ENCODE data around the gene RBMS1. TPM values are rescaled to one million over a fixed set of nuclear protein-coding genes. Genes with fewer than 3 reads are reported as not detected.

RBMS1 gene
- total RNA-seq, 5 donors from 2014 or later (not counting 1 experiment from before 2014, with no cell fraction given): 94.2 to 137 (median 105) TPM

- no peak overlapping the region for H3K27ac ChIP-seq (ENCODE audit: low read length)
- peaks cover 47 to 48% of the 10 kb centered on the region in 2 experiments for H3K4me1 ChIP-seq (ENCODE audit: control insufficient read depth in 1 of 2, extremely low read depth in 1 of 2, insufficient read depth in 2 of 2, low read length in 2 of 2)
- H3K4me3 ChIP-seq (ENCODE audit: control insufficient read depth in 1 of 2, extremely low read depth in 1 of 2, low read length in 1 of 2): no peak overlapping the region
- H3K9me3 Mint-ChIP-seq: no peaks in the 10 kb centered on the region
- H3K4me1 Mint-ChIP-seq: peaks cover 91 to 96% (median 93%) of the 10 kb centered on the region in 3 donors
- ChIA-PET POLR2A (interaction anchor here (0.5 to 0.7 kb wide), 2 partner anchors 15 to 18 kb away, joined by 3 to 4 read pairs; no protein-coding TSS in a partner anchor), CTCF (interaction anchor here (0.6 to 1.5 kb wide), 4 partner anchors 12 to 658 kb away, joined by 3 to 6 read pairs (median 4); no protein-coding TSS in a partner anchor)
- peak overlapping the region in 1 of 3 donors; percentile 53 for H3K4me3 Mint-ChIP-seq
- DNase-seq (no peak), ATAC-seq (replicated peaks in 1 of 4) (no peak)
- peaks cover 12% of the 10 kb centered on the region for H3K36me3 Mint-ChIP-seq
- H3K27ac Mint-ChIP-seq: no peak overlapping the region
- no peaks in the 10 kb centered on the region for H3K27me3 ChIP-seq (replicated peaks in 1 of 2; ENCODE audit: control insufficient read depth in 2 of 2, extremely low read depth in 1 of 2, insufficient read depth in 2 of 2, low read length in 1 of 2)
- H3K9me3 ChIP-seq: no peaks in the 10 kb centered on the region
- WGBS (ENCODE audit: insufficient coverage): no CpG with 5 or more reads among the region's 4 CpGs
- no peaks in the 10 kb centered on the region for H3K27me3 Mint-ChIP-seq
- H3K36me3 ChIP-seq (ENCODE audit: control insufficient read depth in 2 of 2, extremely low read depth in 1 of 2, insufficient read depth in 1 of 2, low read length in 1 of 2): no peaks in the 10 kb centered on the region
These were observed 118.6 kb downstream of the RBMS1 start for GRCh38 chr2:160375037-160375436.

GRCh38 chr2:160373666-160374065 is 119.9 kb downstream of the RBMS1 start:
- no peaks in the 10 kb centered on the region for H3K9me3 Mint-ChIP-seq
- no peaks in the 10 kb centered on the region for H3K9me3 ChIP-seq
- H3K36me3 Mint-ChIP-seq: peaks cover 12% of the 10 kb centered on the region
- H3K27me3 ChIP-seq (replicated peaks in 1 of 2; ENCODE audit: control insufficient read depth in 2 of 2, extremely low read depth in 1 of 2, insufficient read depth in 2 of 2, low read length in 1 of 2): no peaks in the 10 kb centered on the region
- no peak overlapping the region for H3K4me3 ChIP-seq (ENCODE audit: control insufficient read depth in 1 of 2, extremely low read depth in 1 of 2, low read length in 1 of 2)
- peak overlapping the region; percentile 29 to 53 for H3K27ac Mint-ChIP-seq
- H3K27me3 Mint-ChIP-seq: no peaks in the 10 kb centered on the region
- DNase-seq (no peak), ATAC-seq (replicated peaks in 1 of 4) (no peak)
- H3K4me1 Mint-ChIP-seq: peaks cover 91 to 96% (median 93%) of the 10 kb centered on the region in 3 donors
- H3K27ac ChIP-seq (ENCODE audit: low read length): no peak overlapping the region
- peaks cover 45 to 56% of the 10 kb centered on the region in 2 experiments for H3K4me1 ChIP-seq (ENCODE audit: control insufficient read depth in 1 of 2, extremely low read depth in 1 of 2, insufficient read depth in 2 of 2, low read length in 2 of 2)
- H3K4me3 Mint-ChIP-seq: peak overlapping the region in 1 of 3 donors; percentile 53
- no peaks in the 10 kb centered on the region for H3K36me3 ChIP-seq (ENCODE audit: control insufficient read depth in 2 of 2, extremely low read depth in 1 of 2, insufficient read depth in 1 of 2, low read length in 1 of 2)
- ChIA-PET POLR2A (interaction anchor here in 1 of 2 donors (0.7 kb wide), 1 partner anchor 30 kb away, joined by 3 read pairs; no protein-coding TSS in a partner anchor), CTCF (interaction anchor here in 1 of 2 donors (0.5 kb wide), 1 partner anchor 22 kb away, joined by 5 read pairs; no protein-coding TSS in a partner anchor)

DNA sequence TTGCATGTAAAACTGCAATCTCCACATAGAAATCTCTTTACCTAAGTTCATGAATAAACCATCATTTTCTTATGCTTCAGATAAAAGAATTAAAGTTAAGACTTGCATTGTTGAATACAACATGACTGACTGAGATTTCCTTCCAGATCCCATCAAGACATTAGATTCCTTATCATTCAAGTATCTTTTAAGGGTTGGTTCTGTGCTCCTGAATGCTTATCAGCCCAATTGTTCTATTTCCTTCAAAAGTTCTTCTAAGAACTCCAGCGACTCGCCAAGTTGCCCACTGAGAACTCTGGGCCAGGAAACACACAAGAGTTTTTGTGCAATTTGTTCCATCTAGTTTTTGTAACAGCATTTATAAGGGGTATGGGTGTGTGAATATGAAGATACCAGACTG is 120.3 kb downstream of the RBMS1 start:
- Histone ChIP-seq H3K36me3 (ENCODE audit: control insufficient read depth in 2 of 2, extremely low read depth in 1 of 2, insufficient read depth in 1 of 2, low read length in 1 of 2) (no peaks in the 10 kb centered on the region), H3K27me3 (replicated peaks in 1 of 2; ENCODE audit: control insufficient read depth in 2 of 2, extremely low read depth in 1 of 2, insufficient read depth in 2 of 2, low read length in 1 of 2) (no peaks in the 10 kb centered on the region), H3K4me3 (ENCODE audit: control insufficient read depth in 1 of 2, extremely low read depth in 1 of 2, low read length in 1 of 2) (no peak overlapping the region), H3K9me3 (no peaks in the 10 kb centered on the region), H3K27ac (ENCODE audit: low read length) (no peak overlapping the region), H3K4me1 (ENCODE audit: control insufficient read depth in 1 of 2, extremely low read depth in 1 of 2, insufficient read depth in 2 of 2, low read length in 2 of 2) (peaks cover 44 to 58% of the 10 kb centered on the region in 2 experiments)
- POLR2A ChIA-PET: interaction anchor here (0.7 to 0.9 kb wide), 2 partner anchors 31 to 45 kb away, joined by 3 read pairs; no protein-coding TSS in a partner anchor
- ATAC-seq (replicated peaks in 1 of 4) (no peak), DNase-seq (no peak)
- CTCF ChIA-PET: interaction anchor here in 1 of 2 donors (0.5 kb wide), 1 partner anchor 22 kb away, joined by 5 read pairs; no protein-coding TSS in a partner anchor
- peaks cover 12% of the 10 kb centered on the region for H3K36me3 Mint-ChIP-seq
- H3K27ac Mint-ChIP-seq: peak overlapping the region in 1 of 2 donors; percentile 53
- peak overlapping the region in 1 of 3 donors; percentile 53 for H3K4me3 Mint-ChIP-seq
- no peaks in the 10 kb centered on the region for H3K27me3 Mint-ChIP-seq
- WGBS (ENCODE audit: insufficient coverage): no CpG with 5 or more reads among the region's 2 CpGs
- peaks cover 92 to 96% (median 93%) of the 10 kb centered on the region in 3 donors for H3K4me1 Mint-ChIP-seq
- H3K9me3 Mint-ChIP-seq: no peaks in the 10 kb centered on the region

- Mint-ChIP-seq H3K4me1 (peaks cover 94 to 97% (median 95%) of the 10 kb centered on the region in 3 donors), H3K27me3 (no peaks in the 10 kb centered on the region), H3K36me3 (peaks cover 12% of the 10 kb centered on the region), H3K4me3 (peak overlapping the region in 1 of 3 donors; percentile 15), H3K9me3 (no peaks in the 10 kb centered on the region), H3K27ac (peak overlapping the region in 1 of 2 donors; percentile 11)
- ATAC-seq (replicated peaks in 1 of 4): no peak
- no peaks in the 10 kb centered on the region for H3K36me3 ChIP-seq (ENCODE audit: control insufficient read depth in 2 of 2, extremely low read depth in 1 of 2, insufficient read depth in 1 of 2, low read length in 1 of 2)
- H3K4me3 ChIP-seq (ENCODE audit: control insufficient read depth in 1 of 2, extremely low read depth in 1 of 2, low read length in 1 of 2): no peak overlapping the region
- no peaks in the 10 kb centered on the region for H3K9me3 ChIP-seq
- no peak for DNase-seq
- POLR2A ChIA-PET: interaction anchor here (0.6 to 0.9 kb wide), 3 partner anchors 44 to 52 kb away, joined by 3 to 4 read pairs (median 3); no protein-coding TSS in a partner anchor
- CTCF ChIA-PET: interaction anchor here in 1 of 2 donors (0.6 kb wide), 1 partner anchor 407 kb away, joined by 3 read pairs; no protein-coding TSS in a partner anchor
- H3K27me3 ChIP-seq (replicated peaks in 1 of 2; ENCODE audit: control insufficient read depth in 2 of 2, extremely low read depth in 1 of 2, insufficient read depth in 2 of 2, low read length in 1 of 2): no peaks in the 10 kb centered on the region
- peaks cover 50 to 60% of the 10 kb centered on the region in 2 experiments for H3K4me1 ChIP-seq (ENCODE audit: control insufficient read depth in 1 of 2, extremely low read depth in 1 of 2, insufficient read depth in 2 of 2, low read length in 2 of 2)
- H3K27ac ChIP-seq (ENCODE audit: low read length): no peak overlapping the region
These were observed 121.0 kb downstream of the RBMS1 start for GRCh38 chr2:160372585-160372984.

DNA sequence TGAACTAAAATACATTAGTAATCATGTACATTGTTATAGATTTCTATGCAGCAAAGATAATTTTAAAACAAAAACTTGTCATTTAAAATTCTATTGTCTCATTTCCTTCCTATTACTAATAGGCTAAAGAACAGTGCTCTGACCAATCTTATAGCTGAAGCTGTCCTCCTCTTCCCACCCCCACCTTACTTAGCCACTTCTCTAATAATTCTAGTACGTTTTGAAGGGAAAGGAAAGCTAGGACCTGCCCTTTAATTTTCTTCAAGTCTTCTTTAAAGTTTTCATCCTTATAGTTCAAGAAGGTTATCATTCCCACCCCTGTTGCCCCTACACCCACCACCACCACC is 121.6 kb downstream of the RBMS1 start:
- no peak overlapping the region for H3K4me3 Mint-ChIP-seq
- CTCF ChIA-PET: interaction anchor here (0.6 to 1.2 kb wide), 3 partner anchors 18 to 407 kb away, joined by 3 read pairs; no protein-coding TSS in a partner anchor
- no peak for ATAC-seq (replicated peaks in 1 of 4)
- Histone ChIP-seq H3K27ac (ENCODE audit: low read length) (no peak overlapping the region), H3K27me3 (replicated peaks in 1 of 2; ENCODE audit: control insufficient read depth in 2 of 2, extremely low read depth in 1 of 2, insufficient read depth in 2 of 2, low read length in 1 of 2) (no peaks in the 10 kb centered on the region), H3K36me3 (ENCODE audit: control insufficient read depth in 2 of 2, extremely low read depth in 1 of 2, insufficient read depth in 1 of 2, low read length in 1 of 2) (no peaks in the 10 kb centered on the region), H3K9me3 (no peaks in the 10 kb centered on the region), H3K4me3 (ENCODE audit: control insufficient read depth in 1 of 2, extremely low read depth in 1 of 2, low read length in 1 of 2) (no peak overlapping the region), H3K4me1 (ENCODE audit: control insufficient read depth in 1 of 2, extremely low read depth in 1 of 2, insufficient read depth in 2 of 2, low read length in 2 of 2) (peaks cover 50 to 58% of the 10 kb centered on the region in 2 experiments)
- peaks cover 89 to 94% (median 92%) of the 10 kb centered on the region in 3 donors for H3K4me1 Mint-ChIP-seq
- H3K36me3 Mint-ChIP-seq: peaks cover 12% of the 10 kb centered on the region
- POLR2A ChIA-PET: interaction anchor here (0.6 kb wide), 2 partner anchors 48 to 52 kb away, joined by 3 to 4 read pairs; no protein-coding TSS in a partner anchor
- no peaks in the 10 kb centered on the region for H3K9me3 Mint-ChIP-seq
- H3K27me3 Mint-ChIP-seq: no peaks in the 10 kb centered on the region
- no peak for DNase-seq
- peak overlapping the region in 1 of 2 donors; percentile 34 for H3K27ac Mint-ChIP-seq
- no CpG with 5 or more reads among the region's 1 CpG for WGBS (ENCODE audit: insufficient coverage)

DNA sequence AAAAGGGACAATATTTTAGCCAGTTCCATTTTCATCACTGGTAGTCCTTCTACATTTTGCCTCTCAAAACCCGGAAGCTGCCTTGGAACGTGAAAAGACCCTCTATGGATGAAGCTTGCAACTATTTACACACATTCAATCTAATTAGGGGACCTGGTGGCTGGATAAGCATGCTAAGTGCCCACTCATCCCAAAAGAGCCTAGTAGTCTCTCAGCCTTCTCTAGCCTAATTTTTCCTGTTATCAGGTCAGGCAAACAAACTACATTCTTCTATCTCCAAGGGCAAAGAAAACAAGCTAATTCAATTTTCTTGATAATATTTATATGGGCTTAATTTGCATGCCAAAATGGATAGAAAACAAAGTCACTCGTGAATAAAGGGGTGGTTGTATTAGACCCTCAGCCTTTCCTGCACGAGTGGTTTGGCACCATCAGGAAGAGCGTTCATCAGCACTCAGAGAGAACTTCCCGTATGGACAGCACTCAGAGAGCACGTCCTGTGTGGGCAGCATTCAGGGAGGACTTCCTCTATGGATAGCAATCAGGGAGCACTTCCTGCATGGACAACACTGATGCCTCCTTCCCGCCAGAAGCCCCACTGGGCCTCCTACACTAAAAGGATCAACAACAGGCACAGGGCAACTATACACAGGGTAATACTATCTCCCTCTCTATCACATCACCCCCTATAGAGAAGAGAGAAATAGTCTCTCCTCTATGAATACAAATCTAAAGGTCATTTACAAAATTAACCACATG is 122.2 kb downstream of the RBMS1 start:
- H3K36me3 Mint-ChIP-seq: peaks cover 14% of the 10 kb centered on the region
- H3K27ac Mint-ChIP-seq: peak overlapping the region in 1 of 2 donors; percentile 34
- H3K27ac ChIP-seq (ENCODE audit: low read length): no peak overlapping the region
- H3K4me1 Mint-ChIP-seq: peaks cover 86 to 95% (median 94%) of the 10 kb centered on the region in 3 donors
- H3K36me3 ChIP-seq (ENCODE audit: control insufficient read depth in 2 of 2, extremely low read depth in 1 of 2, insufficient read depth in 1 of 2, low read length in 1 of 2): peaks cover 0 to 5% of the 10 kb centered on the region in 2 donors
- no peaks in the 10 kb centered on the region for H3K27me3 ChIP-seq (replicated peaks in 1 of 2; ENCODE audit: control insufficient read depth in 2 of 2, extremely low read depth in 1 of 2, insufficient read depth in 2 of 2, low read length in 1 of 2)
- H3K4me3 ChIP-seq (ENCODE audit: control insufficient read depth in 1 of 2, extremely low read depth in 1 of 2, low read length in 1 of 2): no peak overlapping the region
- peaks cover 47 to 54% of the 10 kb centered on the region in 2 experiments for H3K4me1 ChIP-seq (ENCODE audit: control insufficient read depth in 1 of 2, extremely low read depth in 1 of 2, insufficient read depth in 2 of 2, low read length in 2 of 2)
- POLR2A ChIA-PET: interaction anchor here in 1 of 2 donors (2.0 kb wide), 1 partner anchor 33 kb away, joined by 8 read pairs; no protein-coding TSS in a partner anchor
- no peak overlapping the region for H3K4me3 Mint-ChIP-seq
- no peaks in the 10 kb centered on the region for H3K9me3 ChIP-seq
- CTCF ChIA-PET: interaction anchor here (1.1 to 1.2 kb wide), 3 partner anchors 16 to 58 kb away, joined by 3 to 4 read pairs (median 3); no protein-coding TSS in a partner anchor
- DNase-seq (no peak), ATAC-seq (replicated peaks in 1 of 4) (no peak)
- WGBS (ENCODE audit: insufficient coverage): 43% methylated on average over 4 of the region's 8 CpGs
- no peaks in the 10 kb centered on the region for H3K27me3 Mint-ChIP-seq
- H3K9me3 Mint-ChIP-seq: no peaks in the 10 kb centered on the region

All from T-cell (primary cell).